Activated T-cell treated with anti-CD3 and anti-CD28 coated beads for 48 hours (primary cell): ENCODE data around the gene PAWR.
"Not testable (repeated sequence)": the region's sequence is repeated elsewhere in the genome, so short reads cannot be mapped to it uniquely, and the experiment has no call there.

ENCODE experiments used
- DNase-seq: peaks from one replicate; pipeline ENCODE4 v3.0.0-alpha.2; 2020; ENCODE audit warnings: low read depth

The PAWR gene

GRCh38 chr12:79686171-79686570, 4.6 kb downstream of the PAWR start:
- DNase-seq: no peak

- DNase-seq: no peak
Observed at GRCh38 chr12:79685068-79685467, 5.7 kb downstream of the PAWR start.

GRCh38 chr12:79684338-79684737, 6.4 kb downstream of the PAWR start:
- DNase-seq: not testable (repeated sequence)

GRCh38 chr12:79682593-79682992, 8.2 kb downstream of the PAWR start:
- DNase-seq: no peak

GRCh38 chr12:79681008-79681590, 9.7 kb downstream of the PAWR start:
- no peak for DNase-seq

- no peak for DNase-seq
Observed at GRCh38 chr12:79680051-79680450, 10.7 kb downstream of the PAWR start.

GRCh38 chr12:79678306-79678705, 12.5 kb downstream of the PAWR start:
- no peak for DNase-seq

- DNase-seq: no peak
Observed at GRCh38 chr12:79677672-79678071, 13.1 kb downstream of the PAWR start.

- DNase-seq: no peak
Observed at GRCh38 chr12:79676579-79676978, 14.2 kb downstream of the PAWR start.

GRCh38 chr12:79674629-79675028, 16.1 kb downstream of the PAWR start:
- no peak for DNase-seq

- DNase-seq: no peak
Observed at GRCh38 chr12:79673354-79673753, 17.4 kb downstream of the PAWR start.

- DNase-seq: no peak
Observed at GRCh38 chr12:79668113-79668512, 22.7 kb downstream of the PAWR start.

- DNase-seq: no peak
Observed at GRCh38 chr12:79665212-79665887, 25.4 kb downstream of the PAWR start.

- DNase-seq: no peak
Observed at GRCh38 chr12:79664518-79664917, 26.2 kb downstream of the PAWR start.

GRCh38 chr12:79662046-79662811, 28.5 kb downstream of the PAWR start:
- no peak for DNase-seq

GRCh38 chr12:79661629-79662028, 29.1 kb downstream of the PAWR start:
- no peak for DNase-seq

- DNase-seq: no peak
Observed at GRCh38 chr12:79659961-79660431, 30.8 kb downstream of the PAWR start.

- no peak for DNase-seq
Observed at GRCh38 chr12:79658221-79658620, 32.5 kb downstream of the PAWR start.

- no peak for DNase-seq
Observed at GRCh38 chr12:79657136-79657535, 33.6 kb downstream of the PAWR start.

GRCh38 chr12:79655036-79655435, 35.7 kb downstream of the PAWR start:
- DNase-seq: no peak

- no peak for DNase-seq
Observed at GRCh38 chr12:79652521-79652920, 38.2 kb downstream of the PAWR start.

- no peak for DNase-seq
Observed at GRCh38 chr12:79650440-79650839, 40.3 kb downstream of the PAWR start.

GRCh38 chr12:79648881-79649280, 41.9 kb downstream of the PAWR start:
- DNase-seq: no peak
